NCI-H2227 treated with DMSO at 0.1 percent for 48 hours (cell line): ENCODE data around the gene EPS8.

Source experiments
- DNase-seq: peaks from one replicate; lab custom pipeline; 2025; lab: John Stamatoyannopoulos, UW

The EPS8 gene

DNA sequence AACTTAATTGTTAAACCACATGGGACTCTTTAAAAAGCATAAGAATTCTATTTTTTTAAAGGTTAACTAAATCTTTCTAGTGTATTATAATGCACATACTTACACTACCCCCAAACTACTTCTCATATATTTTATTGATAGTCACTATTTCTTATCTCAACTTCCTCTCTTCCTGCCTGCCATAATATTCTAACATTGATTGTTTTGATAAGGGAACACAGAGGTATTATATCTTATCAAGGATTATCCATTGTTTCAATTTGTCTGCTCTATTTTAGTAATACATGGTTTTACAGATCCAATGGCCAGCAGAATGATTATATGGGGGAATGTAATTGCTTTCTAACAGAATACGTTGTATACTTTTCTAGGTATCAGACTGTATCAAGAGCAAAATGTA lies 98.9 kb downstream of the EPS8 start:
- DNase-seq: no peak

DNA sequence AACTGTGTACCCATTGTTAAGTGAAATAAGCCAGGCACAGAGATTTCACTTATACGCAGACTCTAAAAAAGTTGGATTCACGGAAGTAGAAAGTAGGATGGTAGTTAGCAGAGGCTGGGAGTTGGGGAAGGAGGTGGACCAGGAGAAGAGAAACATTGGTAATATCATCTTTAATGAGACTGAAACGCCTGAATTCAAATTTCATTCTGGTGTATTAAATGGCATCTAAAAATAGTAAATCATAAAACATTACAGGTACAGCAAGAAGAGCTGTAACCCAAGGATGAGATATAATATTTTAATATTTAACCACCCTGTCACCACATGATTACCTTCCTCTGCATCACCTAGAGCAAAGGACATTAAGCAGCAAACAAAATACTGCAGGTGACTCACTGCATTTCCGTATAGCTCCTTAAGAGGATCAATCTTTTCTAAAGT lies 99.4 kb downstream of the EPS8 start:
- DNase-seq: no peak

DNA sequence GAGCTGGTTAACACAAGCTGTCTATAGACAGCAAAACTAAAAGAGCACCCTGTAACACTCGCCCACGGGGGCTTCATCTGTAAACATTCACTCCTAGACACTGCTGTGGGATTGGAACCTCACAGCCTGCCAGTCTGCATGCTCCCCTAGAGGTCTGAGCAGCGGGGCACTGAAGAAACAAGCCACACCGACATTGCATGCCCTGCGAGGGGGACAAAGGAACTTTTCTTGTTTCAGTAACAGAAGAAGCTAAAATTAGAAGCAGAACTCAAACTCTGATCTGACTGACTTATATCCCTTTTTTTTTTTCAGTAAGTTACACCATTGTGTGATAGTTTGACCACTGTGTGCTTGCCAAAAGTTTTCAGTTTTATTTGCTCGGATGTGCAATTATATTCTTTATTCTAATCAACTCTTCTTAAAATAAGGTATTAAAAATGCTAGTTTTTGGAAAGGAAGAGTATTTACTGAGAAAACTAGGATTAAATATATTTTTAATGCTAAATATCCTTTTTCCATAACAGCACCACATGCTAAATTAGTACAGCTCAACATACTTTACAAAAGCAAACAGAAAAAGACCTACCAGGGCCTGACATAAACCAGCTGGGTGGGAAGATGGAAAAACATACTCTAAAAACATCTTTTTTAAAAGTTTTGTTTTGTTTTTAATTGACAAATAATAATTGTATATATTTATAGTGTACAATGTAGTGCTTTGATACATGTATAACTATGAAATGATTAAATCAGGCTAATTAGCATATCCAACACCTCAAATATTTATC lies 100.2 kb downstream of the EPS8 start:
- DNase-seq: no peak

DNA sequence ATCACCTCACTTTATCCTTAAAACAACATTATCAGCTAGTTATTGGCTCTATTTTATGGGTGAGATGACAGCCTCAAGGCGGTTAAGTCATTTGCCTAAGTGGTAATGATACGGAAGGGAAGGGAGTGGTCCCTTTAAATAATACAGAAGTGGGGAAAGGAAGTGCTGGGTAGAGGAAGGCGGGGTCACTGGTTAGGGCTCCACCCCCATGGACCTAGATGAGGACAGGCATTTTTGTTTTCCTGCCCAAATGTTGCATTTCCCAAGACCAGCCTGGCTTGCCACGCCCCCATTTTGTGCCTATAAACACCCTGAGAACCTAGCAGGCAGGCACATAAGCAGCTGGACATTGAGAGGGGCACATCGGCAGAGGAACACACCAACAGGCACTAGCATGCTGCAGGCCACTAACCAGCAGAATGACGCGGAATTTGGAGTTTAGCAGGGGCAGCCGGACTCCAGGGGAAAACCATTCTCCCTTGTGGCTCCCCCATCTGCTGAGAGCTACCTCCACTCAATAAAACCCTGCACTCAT lies 100.9 kb downstream of the EPS8 start:
- peak; percentile 59 for DNase-seq

DNA sequence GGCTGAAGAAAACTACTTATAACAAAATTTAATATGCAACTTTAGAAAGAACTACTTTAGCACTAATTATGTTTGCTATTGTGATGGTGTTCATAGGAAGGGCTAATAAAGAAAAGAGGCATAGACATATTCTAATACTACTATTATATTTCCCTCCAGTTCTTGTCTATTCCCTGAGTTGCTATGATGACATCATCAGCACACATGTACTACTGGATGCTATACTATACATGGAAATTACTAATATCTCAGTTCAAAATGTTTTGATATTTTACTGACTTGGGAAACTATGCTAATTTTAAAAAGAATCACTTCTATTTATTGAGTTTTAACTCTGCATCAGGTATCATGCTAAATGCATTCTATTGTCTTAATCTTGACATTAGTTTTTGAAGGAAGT lies 101.6 kb downstream of the EPS8 start:
- DNase-seq: no peak

DNA sequence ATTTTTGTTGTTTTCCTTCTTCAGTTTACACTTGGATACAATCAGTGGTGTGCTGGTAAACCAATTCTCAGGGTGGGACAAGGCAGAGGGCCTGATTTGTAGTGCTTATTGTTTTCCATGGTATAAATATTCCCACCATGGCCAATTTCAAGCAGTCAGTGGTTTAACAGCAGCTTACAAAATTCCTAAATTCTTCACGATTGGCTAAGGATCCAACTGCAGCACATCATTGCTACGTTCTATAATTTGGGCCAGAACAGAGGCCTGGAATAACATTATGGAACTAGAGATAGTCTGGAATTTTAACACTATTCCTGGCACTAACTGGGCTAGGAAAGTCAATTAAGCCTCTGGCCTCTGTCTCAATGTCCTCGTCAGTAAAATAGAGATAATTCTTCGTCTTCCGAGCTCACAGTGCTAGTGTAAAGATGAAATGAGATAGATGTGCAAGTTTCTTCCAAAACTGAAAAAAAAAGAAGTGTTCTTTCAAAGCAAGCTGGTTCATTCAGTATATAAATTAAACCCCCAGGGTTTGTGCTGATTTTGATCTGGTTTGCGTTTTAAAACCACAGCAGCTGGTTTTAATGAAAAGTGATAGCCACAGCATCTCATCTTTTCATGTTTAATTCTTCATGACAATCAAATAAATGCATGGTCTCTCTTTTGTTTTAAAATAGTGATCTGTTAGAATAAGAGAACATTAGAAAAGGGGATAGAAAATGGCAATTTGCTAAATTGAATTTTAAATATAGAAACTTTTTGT lies 104.1 kb downstream of the EPS8 start:
- no peak for DNase-seq

DNA sequence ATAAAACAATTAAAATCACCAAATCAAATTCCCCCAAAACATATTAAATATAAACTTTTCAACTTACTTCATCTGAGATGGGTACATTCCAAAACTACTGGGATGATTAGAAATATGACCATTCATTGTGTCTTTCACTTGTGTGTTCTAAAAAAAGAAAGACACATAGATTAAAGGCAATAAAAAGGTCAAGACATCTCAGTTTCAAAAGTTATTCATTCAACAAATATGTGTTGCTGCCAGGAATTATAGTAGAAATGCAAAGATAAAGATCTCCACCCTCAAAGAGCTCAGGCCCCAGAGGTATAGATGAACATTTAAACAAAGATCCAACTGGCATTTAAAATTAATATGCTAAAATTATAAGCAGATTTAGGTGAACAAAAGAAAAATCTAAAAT lies 106.4 kb downstream of the EPS8 start:
- DNase-seq: no peak

DNA sequence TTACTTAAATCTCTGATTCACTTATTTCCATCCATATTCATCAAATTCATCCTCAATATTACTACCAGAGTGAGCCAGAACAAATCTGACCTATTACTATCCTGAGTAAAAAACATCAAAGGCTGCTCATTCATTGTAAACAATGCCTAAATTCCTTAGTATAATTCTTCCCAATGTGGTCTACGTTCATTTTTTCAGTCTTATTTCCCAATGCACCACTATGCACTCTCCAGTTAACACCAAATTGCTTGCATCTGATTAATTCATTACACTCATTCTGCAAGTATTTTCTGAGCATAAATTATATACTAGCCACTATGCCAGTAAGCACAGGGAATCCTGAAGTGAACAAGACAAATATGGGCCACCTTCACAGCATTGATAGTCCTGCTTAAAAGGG lies 110.0 kb downstream of the EPS8 start:
- DNase-seq: no peak

DNA sequence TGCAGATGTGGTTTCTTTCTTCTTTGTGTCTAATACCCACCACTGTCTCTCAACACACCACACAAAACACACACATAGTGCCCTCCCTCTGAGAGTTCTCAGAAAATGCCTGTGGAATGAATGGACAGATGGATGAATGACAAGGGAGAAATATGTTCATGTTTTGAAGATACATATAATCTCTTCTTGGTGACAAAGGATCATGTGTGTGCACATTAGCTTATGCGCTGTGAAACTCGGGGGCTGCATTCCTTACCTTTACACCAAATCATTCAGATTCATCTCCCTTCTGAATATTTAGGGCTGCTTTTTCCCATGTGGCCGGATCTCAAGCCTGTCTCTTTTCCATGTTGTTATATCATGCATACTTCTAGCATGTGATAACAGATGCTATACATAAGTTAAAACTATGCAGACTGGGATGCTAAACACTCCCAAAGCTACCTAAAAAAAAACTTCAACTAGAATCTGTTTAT lies 111.4 kb downstream of the EPS8 start:
- DNase-seq: no peak

DNA sequence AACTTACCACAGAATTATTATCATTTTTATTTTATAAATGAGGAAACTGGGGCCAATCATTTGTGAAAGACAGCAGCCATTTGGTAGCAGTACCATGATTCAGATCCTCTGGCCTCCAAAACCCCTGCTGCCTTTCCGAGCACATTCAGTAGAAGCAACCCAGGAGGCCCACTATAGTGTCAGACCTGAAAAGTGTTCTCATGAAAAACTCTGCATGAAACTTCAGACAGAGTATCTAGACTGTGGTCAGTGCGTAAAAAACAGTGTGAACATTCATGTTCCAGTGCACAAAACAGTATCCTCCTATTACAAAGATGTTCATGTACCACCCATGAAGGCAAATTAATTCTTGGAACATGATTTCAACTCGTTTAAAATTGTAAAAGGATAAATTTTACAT lies 112.0 kb downstream of the EPS8 start:
- DNase-seq: no peak

DNA sequence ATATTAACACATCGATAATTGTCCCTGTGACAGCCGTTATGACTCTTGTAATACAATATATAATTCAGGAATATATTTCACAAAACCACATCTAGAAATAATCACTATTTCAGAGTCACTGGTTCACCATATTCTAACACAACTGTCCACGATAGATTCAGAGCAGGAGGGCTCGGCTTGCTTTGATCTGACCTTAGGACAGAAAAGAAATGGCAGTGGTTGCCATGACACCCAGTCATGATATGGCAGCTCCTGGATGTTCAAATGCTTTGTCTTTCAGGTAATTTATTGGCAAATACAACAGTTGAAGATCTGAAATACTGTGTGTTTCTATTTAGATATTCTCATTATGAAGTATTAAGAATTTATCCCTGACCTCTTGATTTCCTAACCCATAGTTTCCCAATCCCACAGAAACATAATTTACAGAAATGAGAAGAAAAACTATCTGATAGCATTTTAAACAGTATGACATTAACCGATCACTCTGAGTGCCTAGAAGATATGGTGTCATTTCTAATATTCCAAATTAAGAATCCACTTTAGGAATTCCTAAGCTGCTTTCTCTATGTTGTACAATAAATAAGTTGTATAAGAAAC lies 116.4 kb downstream of the EPS8 start:
- DNase-seq: no peak

DNA sequence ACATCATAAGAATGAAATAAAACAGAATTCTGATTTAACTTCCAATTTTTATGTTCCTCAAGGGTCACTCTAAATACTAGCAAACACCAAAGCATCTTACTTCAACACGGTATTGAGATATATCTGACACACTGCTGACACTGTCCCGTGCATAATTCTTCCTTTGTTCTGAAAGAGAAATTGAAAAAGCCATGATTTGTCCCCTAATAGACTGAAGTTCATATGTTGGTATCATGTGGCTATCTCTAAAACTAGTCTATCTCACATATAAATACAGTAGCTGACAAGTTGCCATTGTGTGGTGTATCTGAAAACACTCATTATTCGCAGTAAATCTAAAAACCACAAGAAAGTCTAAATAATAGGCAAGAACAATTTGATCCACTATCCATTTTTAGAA lies 118.4 kb downstream of the EPS8 start:
- DNase-seq: no peak

DNA sequence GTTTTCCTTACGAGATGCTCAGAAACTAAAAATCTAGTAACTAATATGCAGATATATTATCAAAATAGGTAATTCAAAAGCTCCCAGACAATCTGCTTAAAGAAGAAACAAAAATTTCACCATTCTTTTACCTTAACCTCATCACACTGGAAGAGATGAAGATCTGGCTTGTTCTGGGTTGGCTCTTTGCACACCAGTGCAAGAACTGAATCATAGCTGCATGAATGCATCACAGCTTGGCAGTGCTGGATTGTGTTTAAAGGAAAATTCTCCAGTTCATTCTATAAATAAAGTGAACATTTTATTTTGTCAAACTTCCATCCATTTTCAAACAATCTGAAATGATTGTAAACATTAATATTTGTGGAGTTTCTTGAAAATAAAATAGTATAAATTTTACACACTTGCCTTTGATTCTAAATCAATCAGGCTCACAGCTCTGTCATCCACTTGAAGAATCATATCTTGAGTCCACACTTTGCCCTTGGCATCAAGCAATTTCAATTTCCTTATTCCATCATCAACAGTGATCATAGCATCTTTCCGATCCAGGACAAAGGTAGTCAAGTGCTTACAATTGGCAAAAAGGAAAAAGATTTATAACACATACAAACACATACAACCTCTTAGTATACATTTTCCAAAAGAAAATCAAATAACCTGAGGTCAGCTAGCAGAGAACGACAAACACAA lies 119.8 kb downstream of the EPS8 start:
- DNase-seq: no peak

DNA sequence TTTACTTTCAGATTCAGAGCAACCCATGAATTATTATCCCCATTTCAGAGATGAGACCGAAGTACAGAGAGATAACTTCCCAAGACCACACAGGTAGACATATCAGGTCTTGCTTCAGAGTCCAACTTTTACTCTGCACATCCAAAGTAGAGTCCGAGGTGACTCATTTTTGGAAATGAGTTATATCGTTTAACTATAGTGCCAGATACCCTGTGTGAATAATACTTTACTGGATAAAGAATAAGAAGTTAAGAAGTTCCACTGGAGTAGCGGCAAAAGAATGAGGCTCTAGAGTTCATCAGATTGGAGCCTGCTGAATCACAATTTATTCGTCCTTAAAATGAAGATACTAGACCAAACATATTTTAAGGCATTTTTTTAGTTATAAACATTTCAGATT lies 124.7 kb downstream of the EPS8 start:
- no peak for DNase-seq

DNA sequence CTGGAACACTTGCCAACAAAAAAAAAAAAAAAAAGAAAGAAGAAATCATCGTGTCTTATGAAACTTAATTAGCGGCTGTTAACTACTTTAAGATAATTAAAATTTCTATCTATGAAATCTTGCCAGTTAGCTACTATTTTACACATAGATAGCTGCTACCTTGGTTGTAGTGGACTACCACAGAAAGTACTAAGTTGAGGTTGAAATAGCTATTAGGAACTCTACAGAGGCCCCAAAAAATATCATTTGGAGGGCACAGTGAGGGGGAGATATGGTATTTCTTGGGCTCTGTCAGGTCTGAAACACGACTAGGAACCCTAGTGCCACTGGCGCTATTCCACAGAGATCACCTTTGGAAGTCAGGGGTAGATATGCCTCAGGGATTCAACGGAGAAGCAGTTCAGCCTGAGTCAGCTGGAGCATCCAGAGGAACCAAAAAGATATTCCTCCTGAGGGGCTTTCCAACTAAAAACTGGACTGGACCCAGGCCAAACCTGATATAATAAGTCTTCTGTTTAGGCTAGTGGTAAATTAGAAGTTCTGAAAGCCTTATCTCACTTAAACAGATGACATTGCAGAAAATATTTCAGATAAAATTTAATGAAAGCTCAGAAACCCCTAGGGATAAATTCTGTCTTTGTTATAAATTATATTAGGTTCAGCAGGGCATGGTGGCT lies 126.1 kb downstream of the EPS8 start:
- DNase-seq: no peak

DNA sequence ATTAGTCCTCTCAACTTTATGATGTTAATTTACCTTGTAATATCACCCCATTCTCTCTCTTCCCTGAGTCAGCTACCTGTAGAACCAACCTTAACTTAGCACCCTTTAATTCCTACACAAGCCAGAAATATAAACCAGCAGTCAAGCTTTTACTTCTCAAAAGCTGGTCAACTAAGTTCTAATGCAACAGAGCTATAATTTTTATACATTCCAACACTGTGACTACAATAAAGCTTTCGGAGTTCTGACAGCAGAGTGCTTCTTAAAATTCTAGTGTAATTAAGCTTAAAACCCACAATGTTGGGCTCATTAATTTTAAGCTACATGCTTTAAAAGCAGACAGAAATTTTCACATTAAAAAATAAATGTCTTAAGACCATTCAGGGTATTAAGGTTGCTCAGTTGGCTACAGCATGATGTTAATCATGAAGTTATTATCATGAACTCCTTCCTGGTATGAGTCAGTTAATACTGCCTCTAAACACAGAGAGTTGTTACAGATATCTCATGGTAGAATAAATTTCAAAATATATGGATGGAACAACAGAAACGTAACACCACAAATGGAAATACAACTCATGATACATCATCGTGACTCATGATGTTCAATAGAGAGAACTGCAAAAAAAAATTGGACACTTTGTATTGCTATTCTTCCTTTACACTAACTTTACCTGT lies 126.7 kb downstream of the EPS8 start:
- DNase-seq: no peak

DNA sequence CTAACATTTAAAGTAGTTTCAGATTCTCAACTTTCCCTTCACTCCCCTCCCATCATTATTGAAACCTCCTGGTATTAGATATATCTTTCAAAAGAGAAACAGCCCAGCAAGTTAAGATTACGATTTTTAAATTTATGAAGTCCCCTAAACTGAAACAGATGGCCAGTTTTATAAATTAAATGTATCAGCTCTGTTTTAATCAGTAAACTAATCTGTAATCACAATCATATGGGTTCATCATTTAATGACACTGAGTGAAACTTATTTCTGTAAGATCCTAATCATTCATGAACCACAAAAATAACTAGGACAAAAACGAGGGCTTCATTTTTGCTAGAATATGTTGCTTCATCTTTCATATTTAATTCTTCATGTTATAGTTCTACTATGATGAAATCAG lies 137.8 kb downstream of the EPS8 start:
- DNase-seq: no peak

DNA sequence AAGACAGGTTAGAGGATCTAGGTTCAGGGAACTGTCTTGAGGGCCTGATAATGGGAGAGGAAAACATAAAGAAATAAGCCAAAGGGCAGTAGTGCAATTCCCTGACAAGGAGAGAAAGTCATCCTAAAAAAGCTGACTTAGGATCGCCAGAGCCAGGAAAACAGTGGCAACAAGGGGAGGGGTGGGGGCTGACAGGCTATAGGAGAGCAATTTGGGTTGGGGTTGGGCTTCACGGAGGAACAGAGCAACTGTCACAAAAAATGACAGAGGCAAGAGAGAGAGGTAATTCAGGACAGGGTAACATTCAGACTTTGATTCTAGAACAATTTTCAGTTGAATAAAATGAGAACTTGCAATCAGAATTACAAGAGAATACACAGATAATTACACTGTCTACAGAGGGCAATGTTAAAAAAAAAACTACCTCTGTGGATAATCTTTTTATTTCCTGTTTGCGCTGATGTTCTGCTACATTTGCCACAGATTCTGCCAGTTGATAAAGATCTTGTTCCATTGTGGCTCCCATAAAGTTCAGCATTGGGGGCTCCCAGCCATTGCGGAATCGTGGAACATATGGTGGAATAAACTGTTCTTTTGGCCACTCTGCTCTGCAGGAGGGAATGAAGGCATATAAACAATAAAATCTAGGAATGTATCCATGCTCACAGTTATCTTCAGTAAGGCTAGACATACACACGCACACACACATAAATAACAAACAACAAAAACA lies 138.6 kb downstream of the EPS8 start:
- DNase-seq: no peak

DNA sequence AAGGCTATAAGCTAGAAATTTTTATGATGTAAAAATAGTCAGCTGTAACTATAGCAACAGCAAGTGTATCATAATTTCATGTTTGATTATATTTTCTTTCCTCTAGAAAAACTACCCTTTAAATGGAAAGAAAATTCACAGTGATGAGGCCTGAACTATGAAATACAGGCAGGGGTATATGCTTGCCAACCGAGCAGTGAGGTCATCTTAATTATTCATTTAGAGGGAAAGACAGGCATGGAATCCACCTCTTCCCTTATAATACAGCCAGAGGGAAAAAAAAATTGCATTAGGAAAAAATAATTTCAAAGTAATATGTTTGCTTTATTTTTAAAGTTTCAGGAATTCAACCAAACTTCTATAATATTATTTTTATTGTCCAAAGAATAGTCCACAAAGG lies 139.8 kb downstream of the EPS8 start:
- DNase-seq: no peak

DNA sequence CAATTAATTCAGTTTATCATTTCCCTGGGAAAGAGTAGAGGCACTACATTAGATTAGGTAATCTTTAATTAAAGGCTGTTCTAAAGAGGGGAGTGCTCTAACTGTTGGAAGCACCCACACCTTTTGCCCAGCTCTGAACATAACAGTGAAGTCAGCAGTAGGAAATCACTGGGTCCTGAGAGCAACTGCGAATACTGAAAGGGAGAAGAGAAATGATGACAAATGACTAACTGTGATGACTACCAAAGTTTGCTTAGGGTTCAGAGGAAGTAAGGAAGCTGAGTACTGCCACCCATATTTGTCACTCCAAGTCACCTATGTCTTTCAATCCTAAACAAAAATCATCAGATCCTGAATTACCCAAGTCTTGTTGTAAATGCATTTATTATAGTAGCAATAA lies 140.6 kb downstream of the EPS8 start:
- DNase-seq: no peak
